H9 (cell line): ENCODE results near the gene TSG101. TPM values are rescaled to one million over a fixed set of nuclear protein-coding genes. Genes with fewer than 3 reads are reported as not detected.

ENCODE experiments used
- DNase-seq: peaks from one replicate; pipeline ENCODE4 v3.0.0-alpha.2; 2017
- H2AFZ ChIP-seq: one replicate; pipeline ENCODE4 v1.6.1; 2013; ENCODE audit warnings: mild to moderate bottlenecking, low read length, control low read depth, moderate library complexity
- H2AK5ac ChIP-seq: 2 replicates; pipeline ENCODE4 v1.6.1; 2013; ENCODE audit warnings: low read length, control low read depth, mixed read lengths; ENCODE audit not compliant: insufficient read length
- H2BK120ac ChIP-seq: one replicate; pipeline ENCODE4 v1.6.1; 2013; ENCODE audit warnings: low read depth, mild to moderate bottlenecking, low read length, control low read depth, inconsistent platforms; ENCODE audit not compliant: poor library complexity, severe bottlenecking
- H2BK12ac ChIP-seq: 2 replicates; pipeline ENCODE4 v1.6.1; 2013; ENCODE audit warnings: low read length, control low read depth, mixed read lengths, low read depth; ENCODE audit not compliant: insufficient read length
- H2BK15ac ChIP-seq: 2 replicates; pipeline ENCODE4 v1.6.1; 2013; ENCODE audit warnings: low read depth, low read length, control low read depth
- H2BK20ac ChIP-seq: one replicate; pipeline ENCODE4 v1.6.1; 2013; ENCODE audit warnings: low read depth, mild to moderate bottlenecking, low read length, control low read depth, inconsistent platforms; ENCODE audit not compliant: poor library complexity, severe bottlenecking
- H2BK5ac ChIP-seq: 2 replicates; pipeline ENCODE4 v1.6.1; 2013; ENCODE audit warnings: low read length, control low read depth, mixed read lengths; ENCODE audit not compliant: insufficient read length
- H3K14ac ChIP-seq: 2 replicates; pipeline ENCODE4 v1.6.1; 2013; ENCODE audit warnings: low read length, control low read depth; ENCODE audit not compliant: insufficient read depth
- H3K18ac ChIP-seq: 2 replicates; pipeline ENCODE4 v1.6.1; 2013; ENCODE audit warnings: low read depth, mild to moderate bottlenecking, mixed read lengths, low read length, control low read depth; ENCODE audit not compliant: insufficient read length
- H3K23ac ChIP-seq: 2 replicates; pipeline ENCODE4 v1.6.1; 2013; ENCODE audit warnings: low read length, control low read depth, mixed read lengths, low read depth; ENCODE audit not compliant: insufficient read length
- H3K23me2 ChIP-seq: 2 replicates; pipeline ENCODE4 v1.6.1; 2013; ENCODE audit warnings: low read depth, mild to moderate bottlenecking, mixed read lengths, low read length, control low read depth; ENCODE audit not compliant: insufficient read length, poor library complexity, severe bottlenecking
- H3K27ac ChIP-seq: 2 replicates; pipeline ENCODE4 v1.5.1; 2013; ENCODE audit warnings: low read length, control low read depth, mixed read lengths, low read depth; ENCODE audit not compliant: insufficient read length
- H3K27me3 ChIP-seq: 2 replicates; pipeline ENCODE4 v1.6.1; 2013; ENCODE audit warnings: low read length, control low read depth, inconsistent platforms; ENCODE audit not compliant: insufficient read depth
- H3K4ac ChIP-seq: 2 replicates; pipeline ENCODE4 v1.6.1; 2013; ENCODE audit warnings: low read depth, mild to moderate bottlenecking, control low read depth, inconsistent platforms, low read length, moderate library complexity
- H3K4me1 ChIP-seq: 2 replicates; pipeline ENCODE4 v1.6.1; 2013; ENCODE audit warnings: low read length, control low read depth, inconsistent platforms; ENCODE audit not compliant: insufficient read depth
- H3K4me2 ChIP-seq: 2 replicates; pipeline ENCODE4 v1.6.1; 2013; ENCODE audit warnings: low read length, control low read depth, mixed read lengths; ENCODE audit not compliant: insufficient read length, insufficient read depth
- H3K56ac ChIP-seq: 2 replicates; pipeline ENCODE4 v1.6.1; 2013; ENCODE audit warnings: low read depth, mild to moderate bottlenecking, mixed read lengths, low read length, control low read depth; ENCODE audit not compliant: insufficient read length
- H3K79me1 ChIP-seq: 2 replicates; pipeline ENCODE4 v1.6.1; 2013; ENCODE audit warnings: low read depth, mild to moderate bottlenecking, moderate library complexity, low read length, control low read depth, inconsistent platforms; ENCODE audit not compliant: insufficient read depth, poor library complexity, severe bottlenecking
- H3K79me2 ChIP-seq: 2 replicates; pipeline ENCODE4 v1.6.1; 2013; ENCODE audit warnings: low read length, control low read depth, inconsistent platforms; ENCODE audit not compliant: insufficient read depth
- H3K9ac ChIP-seq: 2 replicates; pipeline ENCODE4 v1.6.1; 2013; ENCODE audit warnings: low read length, control low read depth, mixed read lengths; ENCODE audit not compliant: insufficient read length; ENCODE audit errors: extremely low read depth
- H3K9me3 ChIP-seq: one replicate; pipeline ENCODE4 v1.6.1; 2013; ENCODE audit warnings: low read depth, low read length, inconsistent platforms; ENCODE audit not compliant: control insufficient read depth
- H3T11ph ChIP-seq: one replicate; pipeline ENCODE4 v1.6.1; 2013; ENCODE audit warnings: mild to moderate bottlenecking, low read length, control low read depth, inconsistent platforms
- H4K20me1 ChIP-seq: one replicate; pipeline ENCODE4 v1.6.1; 2013; ENCODE audit not compliant: control insufficient read depth, insufficient read length, insufficient read depth
- H4K5ac ChIP-seq: 2 replicates; pipeline ENCODE4 v1.6.1; 2013; ENCODE audit warnings: low read depth, mild to moderate bottlenecking, mixed read lengths, low read length, control low read depth; ENCODE audit not compliant: insufficient read length
- H4K8ac ChIP-seq: replicated peaks from 2 replicates; pipeline ENCODE4 v1.6.1; 2013; ENCODE audit warnings: low read length, control low read depth, mixed read lengths, low read depth; ENCODE audit not compliant: insufficient read length
- H4K91ac ChIP-seq: 2 replicates; pipeline ENCODE4 v1.6.1; 2013; ENCODE audit warnings: low read depth, mild to moderate bottlenecking, moderate library complexity, mixed read lengths, low read length, control low read depth; ENCODE audit not compliant: insufficient read length
- H3K27ac Mint-ChIP-seq, 3 experiments: 2 replicates in 2 of 3; 3 replicates in 1 of 3; pipeline ENCODE4 v1.8.0; 2020 to 2021; ENCODE audit warnings: mixed read lengths in 3 of 3, mild to moderate bottlenecking in 1 of 3, moderate library complexity in 1 of 3
- H3K27me3 Mint-ChIP-seq: 2 replicates; pipeline ENCODE4 v1.8.0; 2021; ENCODE audit warnings: low read depth, mild to moderate bottlenecking, moderate library complexity, mixed read lengths
- H3K36me3 Mint-ChIP-seq, 3 experiments: 2 replicates in 2 of 3; 3 replicates in 1 of 3; pipeline ENCODE4 v1.8.0; 2020 to 2021; ENCODE audit warnings: low read depth in 3 of 3, mixed read lengths in 3 of 3; ENCODE audit not compliant: insufficient read depth in 1 of 3
- H3K4me1 Mint-ChIP-seq, 2 experiments: 2 replicates each; pipeline ENCODE4 v1.8.0; 2020; ENCODE audit warnings: mixed read lengths in 2 of 2
- H3K4me3 Mint-ChIP-seq, 2 experiments: 2 replicates in 1 of 2; 3 replicates in 1 of 2; pipeline ENCODE4 v1.8.0; 2020 to 2021; ENCODE audit warnings: mild to moderate bottlenecking in 2 of 2, mixed read lengths in 2 of 2, moderate library complexity in 1 of 2
- H3K9me3 Mint-ChIP-seq, 2 experiments: 2 replicates in 1 of 2; 3 replicates in 1 of 2; pipeline ENCODE4 v1.8.0; 2020; ENCODE audit warnings: mild to moderate bottlenecking in 2 of 2, mixed read lengths in 2 of 2, moderate library complexity in 1 of 2
- total RNA-seq: library from RNA; stranded (reverse); gene quantifications from 2 replicates; pipeline ENCODE4 v1.2.1, GENCODE V29; 2021
- TF ChIP-seq, protein P1 (sequence below): fragments of 200-600 bp; sonication (generic); conservative IDR thresholded peaks from 3 replicates; pipeline ENCODE4 v1.8.0; 2021; ENCODE audit warnings: antibody characterized with exemption, mild to moderate bottlenecking

Gene TSG101
- total RNA-seq, 1 experiment from 2014 or later = 50.3 TPM

DNA sequence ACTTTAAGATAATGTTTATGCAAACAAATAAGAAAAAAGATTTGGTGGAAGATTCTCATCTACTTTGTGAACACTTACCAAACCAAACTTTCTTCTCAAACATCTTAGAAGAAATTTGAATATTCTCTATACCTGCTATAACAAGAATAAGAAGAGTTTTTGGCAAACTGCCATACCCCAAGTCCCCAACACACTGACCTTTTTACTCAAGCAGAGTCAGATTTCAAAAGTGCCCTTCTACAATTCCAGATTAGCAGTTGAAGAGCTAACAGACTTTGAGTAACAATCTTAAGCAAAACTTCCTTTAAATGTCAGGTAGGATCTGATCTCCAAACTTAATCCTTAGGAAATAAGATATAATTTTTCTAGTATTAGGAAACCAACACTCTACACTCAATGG, 33.9 kb downstream of the TSG101 start:
- H3K4me2 ChIP-seq = no peak overlapping the region
- no peaks in the 10 kb centered on the region for H3K4me1 ChIP-seq
- no peaks in the 10 kb centered on the region for H3K23me2 ChIP-seq
- no peak overlapping the region for H4K8ac ChIP-seq
- no peak overlapping the region for H2BK12ac ChIP-seq
- H3K18ac ChIP-seq = no peak overlapping the region
- no peaks in the 10 kb centered on the region for H3K79me1 ChIP-seq
- no peaks in the 10 kb centered on the region for H3K9me3 ChIP-seq
- H2AK5ac ChIP-seq = no peak overlapping the region
- no peak overlapping the region for H3K4me3 Mint-ChIP-seq
- H3K23ac ChIP-seq = no peak overlapping the region
- peaks cover 3 to 39% (median 22%) of the 10 kb centered on the region in 3 experiments; a peak in 6 of 7 replicates for H3K36me3 Mint-ChIP-seq
- no peak overlapping the region for H3K56ac ChIP-seq
- H3K27me3 ChIP-seq = no peaks in the 10 kb centered on the region
- no peak overlapping the region for H3K27ac Mint-ChIP-seq
- no peaks in the 10 kb centered on the region for H4K20me1 ChIP-seq
- H3T11ph ChIP-seq = no peak overlapping the region
- H2AFZ ChIP-seq = no peak overlapping the region
- H3K27me3 Mint-ChIP-seq = no peaks in the 10 kb centered on the region
- H2BK120ac ChIP-seq = no peak overlapping the region
- H2BK15ac ChIP-seq = no peak overlapping the region
- H3K14ac ChIP-seq = no peak overlapping the region
- no peak overlapping the region for H2BK5ac ChIP-seq
- H2BK20ac ChIP-seq = no peak overlapping the region
- no peak overlapping the region for H4K5ac ChIP-seq
- H3K9me3 Mint-ChIP-seq = no peaks in the 10 kb centered on the region
- TF ChIP-seq, protein P1, sequence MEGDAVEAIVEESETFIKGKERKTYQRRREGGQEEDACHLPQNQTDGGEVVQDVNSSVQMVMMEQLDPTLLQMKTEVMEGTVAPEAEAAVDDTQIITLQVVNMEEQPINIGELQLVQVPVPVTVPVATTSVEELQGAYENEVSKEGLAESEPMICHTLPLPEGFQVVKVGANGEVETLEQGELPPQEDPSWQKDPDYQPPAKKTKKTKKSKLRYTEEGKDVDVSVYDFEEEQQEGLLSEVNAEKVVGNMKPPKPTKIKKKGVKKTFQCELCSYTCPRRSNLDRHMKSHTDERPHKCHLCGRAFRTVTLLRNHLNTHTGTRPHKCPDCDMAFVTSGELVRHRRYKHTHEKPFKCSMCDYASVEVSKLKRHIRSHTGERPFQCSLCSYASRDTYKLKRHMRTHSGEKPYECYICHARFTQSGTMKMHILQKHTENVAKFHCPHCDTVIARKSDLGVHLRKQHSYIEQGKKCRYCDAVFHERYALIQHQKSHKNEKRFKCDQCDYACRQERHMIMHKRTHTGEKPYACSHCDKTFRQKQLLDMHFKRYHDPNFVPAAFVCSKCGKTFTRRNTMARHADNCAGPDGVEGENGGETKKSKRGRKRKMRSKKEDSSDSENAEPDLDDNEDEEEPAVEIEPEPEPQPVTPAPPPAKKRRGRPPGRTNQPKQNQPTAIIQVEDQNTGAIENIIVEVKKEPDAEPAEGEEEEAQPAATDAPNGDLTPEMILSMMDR = no peak
- no peak overlapping the region for H4K91ac ChIP-seq
- DNase-seq = no peak
- H3K4me1 Mint-ChIP-seq = no peaks in the 10 kb centered on the region
- no peak overlapping the region for H3K9ac ChIP-seq
- no peaks in the 10 kb centered on the region for H3K79me2 ChIP-seq
- no peak overlapping the region for H3K4ac ChIP-seq
- no peak overlapping the region for H3K27ac ChIP-seq
